Measurements from ENCODE around the gene SPSB3.

Gene SPSB3

GRCh38 chr16:1763521-1764511, 18.6 kb downstream of the SPSB3 start:
- DNase-seq (ENCODE audit: low read depth, low spot score): no peak

GRCh38 chr16:1762879-1763520, 19.4 kb downstream of the SPSB3 start:
- DNase-seq (ENCODE audit: low read depth, low spot score): no peak

GRCh38 chr16:1762196-1762878, 20.0 kb downstream of the SPSB3 start:
- DNase-seq (ENCODE audit: low read depth, low spot score): no peak

- no peak for DNase-seq (ENCODE audit: low read depth, low spot score)
Measured at GRCh38 chr16:1761751-1762150, 20.6 kb downstream of the SPSB3 start.

- DNase-seq (ENCODE audit: low read depth, low spot score): no peak
Measured at GRCh38 chr16:1760911-1761310, 21.5 kb downstream of the SPSB3 start.

- no peak for DNase-seq (ENCODE audit: low read depth, low spot score)
Measured at GRCh38 chr16:1759511-1759910, 22.9 kb downstream of the SPSB3 start.

- DNase-seq (ENCODE audit: low read depth, low spot score): no peak
Measured at GRCh38 chr16:1758923-1759322, 23.4 kb downstream of the SPSB3 start.

GRCh38 chr16:1757714-1758461, 24.5 kb downstream of the SPSB3 start:
- no peak for DNase-seq (ENCODE audit: low read depth, low spot score)

- DNase-seq (ENCODE audit: low read depth, low spot score): no peak
Measured at GRCh38 chr16:1754204-1754603, 28.2 kb downstream of the SPSB3 start.

- no peak for DNase-seq (ENCODE audit: low read depth, low spot score)
Measured at GRCh38 chr16:1752853-1753252, 29.5 kb downstream of the SPSB3 start.

GRCh38 chr16:1751946-1752345, 30.4 kb downstream of the SPSB3 start:
- no peak for DNase-seq (ENCODE audit: low read depth, low spot score)

- no peak for DNase-seq (ENCODE audit: low read depth, low spot score)
Measured at GRCh38 chr16:1749152-1750117, 32.9 kb downstream of the SPSB3 start.

- DNase-seq (ENCODE audit: low read depth, low spot score): no peak
Measured at GRCh38 chr16:1747934-1748333, 34.4 kb downstream of the SPSB3 start.

GRCh38 chr16:1746693-1747195, 35.6 kb downstream of the SPSB3 start:
- no peak for DNase-seq (ENCODE audit: low read depth, low spot score)

GRCh38 chr16:1745900-1746692, 36.3 kb downstream of the SPSB3 start:
- DNase-seq (ENCODE audit: low read depth, low spot score): no peak

- no peak for DNase-seq (ENCODE audit: low read depth, low spot score)
Measured at GRCh38 chr16:1745181-1745899, 37.0 kb downstream of the SPSB3 start.

- DNase-seq (ENCODE audit: low read depth, low spot score): no peak
Measured at GRCh38 chr16:1744338-1744840, 38.0 kb downstream of the SPSB3 start.
